ENCODE results near the gene ACTG1. TPM values are rescaled to one million over a fixed set of nuclear protein-coding genes. Genes with fewer than 3 reads are reported as not detected.

ACTG1 gene
- total and polyA plus RNA-seq, 9 of the 15 experiments (the other 6 are each of a cell fraction or from before 2014, with no cell fraction given), result 224 to 1,775 (median 568) TPM

DNA sequence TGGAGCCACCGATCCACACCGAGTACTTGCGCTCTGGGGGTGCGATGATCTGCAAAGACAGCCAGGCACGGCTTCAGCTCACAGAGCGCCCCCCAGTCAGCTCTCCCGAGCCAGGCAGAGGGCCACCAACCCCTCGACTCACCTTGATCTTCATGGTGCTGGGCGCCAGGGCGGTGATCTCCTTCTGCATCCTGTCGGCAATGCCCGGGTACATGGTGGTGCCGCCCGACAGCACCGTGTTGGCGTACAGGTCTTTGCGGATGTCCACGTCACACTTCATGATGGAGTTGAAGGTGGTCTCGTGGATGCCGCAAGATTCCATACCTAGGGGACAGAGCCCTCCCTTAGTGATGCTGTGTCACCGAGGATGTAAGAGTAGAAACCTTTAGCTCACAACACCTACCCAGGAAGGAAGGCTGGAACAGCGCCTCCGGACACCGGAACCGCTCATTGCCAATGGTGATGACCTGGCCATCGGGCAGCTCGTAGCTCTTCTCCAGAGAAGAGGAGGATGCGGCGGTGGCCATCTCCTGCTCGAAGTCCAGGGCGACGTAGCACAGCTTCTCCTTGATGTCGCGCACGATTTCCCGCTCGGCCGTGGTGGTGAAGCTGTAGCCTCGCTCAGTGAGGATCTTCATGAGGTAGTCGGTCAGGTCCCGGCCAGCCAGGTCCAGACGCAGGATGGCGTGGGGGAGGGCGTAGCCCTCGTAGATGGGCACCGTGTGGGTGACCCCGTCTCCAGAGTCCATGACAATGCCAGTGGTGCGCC lies 1.6 kb downstream of the ACTG1 start (continued):
- TF ChIP-seq KDM1A (IDR thresholded peaks at IDR 0.05) (no peak), FOXA3 (CRISPR knock-in tag; conservative IDR thresholded peaks at IDR 0.05 in 1 of 2, IDR thresholded peaks at IDR 0.05 in 1 of 2) (no peak), RFX7 (CRISPR knock-in tag; IDR thresholded peaks at IDR 0.05) (no peak), RBM15 (IDR thresholded peaks at IDR 0.05; ENCODE audit: insufficient read depth, low read length) (no peak), DACH1 (IDR thresholded peaks at IDR 0.05; ENCODE audit: partially characterized antibody) (no peak), NFIC (IDR thresholded peaks at IDR 0.05) (0 out of 2 replicates have a peak, but pooled peaks have one; percentile 4), KHSRP (IDR thresholded peaks at IDR 0.05) (no peak), EHMT2 (IDR thresholded peaks at IDR 0.05) (no peak), PCBP1 (IDR thresholded peaks at IDR 0.05; ENCODE audit: low read depth, low read length, poor library complexity, severe bottlenecking) (no peak), RAD21 (CRISPR knock-in tag; conservative IDR thresholded peaks at IDR 0.05 in 1 of 2, IDR thresholded peaks at IDR 0.05 in 1 of 2) (no peak), ARNT (IDR thresholded peaks at IDR 0.05) (no peak), ZNF699 (CRISPR knock-in tag; IDR thresholded peaks at IDR 0.05; ENCODE audit: insufficient replicate concordance) (no peak), SOX6 (IDR thresholded peaks at IDR 0.05) (no peak), TBL1XR1 (IDR thresholded peaks at IDR 0.05; ENCODE audit: low read length in 2 of 2) (no peak), NR2F6 (CRISPR knock-in tag; IDR thresholded peaks at IDR 0.05) (no peak), HNRNPL (IDR thresholded peaks at IDR 0.05; ENCODE audit: low read depth, low read length) (0 out of 2 replicates have a peak, but pooled peaks have one; percentile 40), SMARCC2 (IDR thresholded peaks at IDR 0.05; ENCODE audit: low read depth) (no peak)
- TF ChIP-seq, protein P1, sequence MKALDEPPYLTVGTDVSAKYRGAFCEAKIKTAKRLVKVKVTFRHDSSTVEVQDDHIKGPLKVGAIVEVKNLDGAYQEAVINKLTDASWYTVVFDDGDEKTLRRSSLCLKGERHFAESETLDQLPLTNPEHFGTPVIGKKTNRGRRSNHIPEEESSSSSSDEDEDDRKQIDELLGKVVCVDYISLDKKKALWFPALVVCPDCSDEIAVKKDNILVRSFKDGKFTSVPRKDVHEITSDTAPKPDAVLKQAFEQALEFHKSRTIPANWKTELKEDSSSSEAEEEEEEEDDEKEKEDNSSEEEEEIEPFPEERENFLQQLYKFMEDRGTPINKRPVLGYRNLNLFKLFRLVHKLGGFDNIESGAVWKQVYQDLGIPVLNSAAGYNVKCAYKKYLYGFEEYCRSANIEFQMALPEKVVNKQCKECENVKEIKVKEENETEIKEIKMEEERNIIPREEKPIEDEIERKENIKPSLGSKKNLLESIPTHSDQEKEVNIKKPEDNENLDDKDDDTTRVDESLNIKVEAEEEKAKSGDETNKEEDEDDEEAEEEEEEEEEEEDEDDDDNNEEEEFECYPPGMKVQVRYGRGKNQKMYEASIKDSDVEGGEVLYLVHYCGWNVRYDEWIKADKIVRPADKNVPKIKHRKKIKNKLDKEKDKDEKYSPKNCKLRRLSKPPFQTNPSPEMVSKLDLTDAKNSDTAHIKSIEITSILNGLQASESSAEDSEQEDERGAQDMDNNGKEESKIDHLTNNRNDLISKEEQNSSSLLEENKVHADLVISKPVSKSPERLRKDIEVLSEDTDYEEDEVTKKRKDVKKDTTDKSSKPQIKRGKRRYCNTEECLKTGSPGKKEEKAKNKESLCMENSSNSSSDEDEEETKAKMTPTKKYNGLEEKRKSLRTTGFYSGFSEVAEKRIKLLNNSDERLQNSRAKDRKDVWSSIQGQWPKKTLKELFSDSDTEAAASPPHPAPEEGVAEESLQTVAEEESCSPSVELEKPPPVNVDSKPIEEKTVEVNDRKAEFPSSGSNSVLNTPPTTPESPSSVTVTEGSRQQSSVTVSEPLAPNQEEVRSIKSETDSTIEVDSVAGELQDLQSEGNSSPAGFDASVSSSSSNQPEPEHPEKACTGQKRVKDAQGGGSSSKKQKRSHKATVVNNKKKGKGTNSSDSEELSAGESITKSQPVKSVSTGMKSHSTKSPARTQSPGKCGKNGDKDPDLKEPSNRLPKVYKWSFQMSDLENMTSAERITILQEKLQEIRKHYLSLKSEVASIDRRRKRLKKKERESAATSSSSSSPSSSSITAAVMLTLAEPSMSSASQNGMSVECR (CRISPR knock-in tag; IDR thresholded peaks at IDR 0.05), result peak; percentile 72; the same call in 1 of the 2 replicates
- TF ChIP-seq, protein P2, sequence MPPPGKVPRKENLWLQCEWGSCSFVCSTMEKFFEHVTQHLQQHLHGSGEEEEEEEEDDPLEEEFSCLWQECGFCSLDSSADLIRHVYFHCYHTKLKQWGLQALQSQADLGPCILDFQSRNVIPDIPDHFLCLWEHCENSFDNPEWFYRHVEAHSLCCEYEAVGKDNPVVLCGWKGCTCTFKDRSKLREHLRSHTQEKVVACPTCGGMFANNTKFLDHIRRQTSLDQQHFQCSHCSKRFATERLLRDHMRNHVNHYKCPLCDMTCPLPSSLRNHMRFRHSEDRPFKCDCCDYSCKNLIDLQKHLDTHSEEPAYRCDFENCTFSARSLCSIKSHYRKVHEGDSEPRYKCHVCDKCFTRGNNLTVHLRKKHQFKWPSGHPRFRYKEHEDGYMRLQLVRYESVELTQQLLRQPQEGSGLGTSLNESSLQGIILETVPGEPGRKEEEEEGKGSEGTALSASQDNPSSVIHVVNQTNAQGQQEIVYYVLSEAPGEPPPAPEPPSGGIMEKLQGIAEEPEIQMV (tag; conservative IDR thresholded peaks at IDR 0.05; ENCODE audit: low read depth), result no peak
- TF ChIP-seq, protein P3, sequence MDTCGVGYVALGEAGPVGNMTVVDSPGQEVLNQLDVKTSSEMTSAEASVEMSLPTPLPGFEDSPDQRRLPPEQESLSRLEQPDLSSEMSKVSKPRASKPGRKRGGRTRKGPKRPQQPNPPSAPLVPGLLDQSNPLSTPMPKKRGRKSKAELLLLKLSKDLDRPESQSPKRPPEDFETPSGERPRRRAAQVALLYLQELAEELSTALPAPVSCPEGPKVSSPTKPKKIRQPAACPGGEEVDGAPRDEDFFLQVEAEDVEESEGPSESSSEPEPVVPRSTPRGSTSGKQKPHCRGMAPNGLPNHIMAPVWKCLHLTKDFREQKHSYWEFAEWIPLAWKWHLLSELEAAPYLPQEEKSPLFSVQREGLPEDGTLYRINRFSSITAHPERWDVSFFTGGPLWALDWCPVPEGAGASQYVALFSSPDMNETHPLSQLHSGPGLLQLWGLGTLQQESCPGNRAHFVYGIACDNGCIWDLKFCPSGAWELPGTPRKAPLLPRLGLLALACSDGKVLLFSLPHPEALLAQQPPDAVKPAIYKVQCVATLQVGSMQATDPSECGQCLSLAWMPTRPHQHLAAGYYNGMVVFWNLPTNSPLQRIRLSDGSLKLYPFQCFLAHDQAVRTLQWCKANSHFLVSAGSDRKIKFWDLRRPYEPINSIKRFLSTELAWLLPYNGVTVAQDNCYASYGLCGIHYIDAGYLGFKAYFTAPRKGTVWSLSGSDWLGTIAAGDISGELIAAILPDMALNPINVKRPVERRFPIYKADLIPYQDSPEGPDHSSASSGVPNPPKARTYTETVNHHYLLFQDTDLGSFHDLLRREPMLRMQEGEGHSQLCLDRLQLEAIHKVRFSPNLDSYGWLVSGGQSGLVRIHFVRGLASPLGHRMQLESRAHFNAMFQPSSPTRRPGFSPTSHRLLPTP (IDR thresholded peaks at IDR 0.05; ENCODE audit: borderline replicate concordance, extremely low read depth, insufficient read length), result no peak

Measured in K562 (cell line).